Muscle of arm (tissue), 12 donors: ENCODE measurements around the gene STRIP2. TPM values are rescaled to one million over a fixed set of nuclear protein-coding genes. Genes with fewer than 3 reads are reported as not detected.
"Not testable (repeated sequence)": the region's sequence is repeated elsewhere in the genome, so short reads cannot be mapped to it uniquely, and the experiment has no call there.

Source experiments
- DNase-seq: peaks from one replicate; pipeline ENCODE4 v3.0.0-alpha.2; 2013
- polyA plus RNA-seq, 12 donors: library from polyadenylated mRNA; unstranded; fragments of 120-200 nt; gene quantifications; one replicate each; pipeline ENCODE4 v1.2.1, GENCODE V29; 2013; ENCODE audit not compliant: insufficient read length in 12 of 12

STRIP2 gene
- polyA plus RNA-seq, 12 donors, result 3.7 to 14.2 (median 7.9) TPM; not detected in 1

DNA sequence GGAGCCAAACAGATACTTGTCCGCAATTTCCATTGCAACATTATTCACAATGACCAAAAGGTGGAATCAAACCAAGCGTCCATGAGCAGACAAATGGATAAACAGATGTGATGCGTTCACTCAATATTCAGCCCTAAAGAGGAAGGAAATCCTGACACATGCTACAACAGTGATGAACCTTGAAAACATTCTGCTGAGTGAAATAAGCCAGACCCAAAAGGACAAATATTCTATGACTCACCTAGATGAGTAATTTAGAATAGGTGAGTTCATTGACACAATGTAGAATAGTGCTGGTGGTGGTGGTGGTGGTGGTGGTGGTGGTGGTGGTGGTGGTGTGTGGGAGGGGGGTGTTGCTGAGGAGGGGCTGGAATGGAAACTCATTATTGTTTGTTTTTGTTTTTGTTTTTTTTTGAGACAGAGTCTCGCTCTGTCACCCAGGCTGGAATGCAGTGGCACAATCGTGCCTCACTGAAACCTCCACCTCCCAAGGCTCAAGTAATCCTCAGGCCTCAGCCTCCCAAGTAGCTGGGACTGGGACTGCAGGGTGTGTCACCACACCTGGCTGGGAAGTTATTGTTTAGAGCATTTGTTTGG is 96.7 kb downstream of the STRIP2 start:
- DNase-seq, result peak; percentile 8

DNA sequence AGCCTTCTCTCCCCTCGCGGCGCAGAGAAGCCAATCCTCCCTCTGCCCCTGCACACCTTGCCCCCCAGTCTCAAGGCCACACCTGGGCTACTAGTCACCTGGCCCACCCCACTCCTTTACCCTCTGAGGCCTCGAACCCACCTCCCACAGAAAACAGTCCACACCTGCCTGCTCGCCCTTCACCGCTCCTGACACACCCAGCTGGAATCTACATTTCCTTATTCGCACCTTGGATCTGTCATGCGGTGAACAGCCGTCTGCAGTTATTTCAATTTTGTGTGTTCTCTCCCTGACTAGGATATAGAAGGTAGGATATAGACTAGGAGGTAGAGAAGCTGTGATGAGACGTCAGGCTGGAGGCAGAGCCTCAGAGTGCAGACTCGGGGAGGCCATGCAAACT is 97.5 kb downstream of the STRIP2 start:
- DNase-seq, result no peak

- DNase-seq, result no peak
Measured at GRCh38 chr7:129532375-129532774, 98.1 kb downstream of the STRIP2 start.

DNA sequence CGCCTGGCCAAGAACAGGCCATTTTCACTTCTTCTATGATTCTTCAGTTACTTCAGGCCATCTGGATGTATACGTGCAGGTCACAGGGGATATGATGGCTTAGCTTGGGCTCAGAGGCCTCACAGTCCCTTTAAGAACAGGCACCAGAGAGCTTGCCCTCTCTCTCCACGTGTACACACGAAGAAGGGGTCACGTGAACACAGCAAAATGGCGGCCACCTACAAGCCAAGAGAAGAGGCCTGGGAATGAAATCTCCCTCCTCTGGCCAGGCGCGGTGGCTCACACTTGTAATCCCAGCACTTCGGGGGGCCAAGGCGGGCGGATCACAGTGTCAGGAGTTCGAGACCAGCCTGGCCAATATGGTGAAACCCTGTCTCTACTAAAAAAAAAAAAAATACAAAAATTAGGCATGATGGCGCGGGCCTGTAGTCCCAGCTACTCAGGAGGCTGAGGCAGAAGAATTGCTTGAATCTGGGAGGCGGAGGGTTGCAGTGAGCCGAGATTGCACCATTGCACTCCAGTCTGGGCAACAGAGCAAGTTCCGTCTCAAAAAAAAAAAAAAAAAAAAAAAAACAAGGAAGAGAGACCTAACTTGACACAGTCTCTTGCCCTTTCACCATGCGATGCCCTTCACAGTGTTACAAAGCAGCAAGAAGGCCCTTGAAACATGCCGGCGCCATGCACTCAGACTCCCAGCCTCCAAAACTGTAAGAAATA is 100.5 kb downstream of the STRIP2 start:
- DNase-seq, result not testable (repeated sequence)

DNA sequence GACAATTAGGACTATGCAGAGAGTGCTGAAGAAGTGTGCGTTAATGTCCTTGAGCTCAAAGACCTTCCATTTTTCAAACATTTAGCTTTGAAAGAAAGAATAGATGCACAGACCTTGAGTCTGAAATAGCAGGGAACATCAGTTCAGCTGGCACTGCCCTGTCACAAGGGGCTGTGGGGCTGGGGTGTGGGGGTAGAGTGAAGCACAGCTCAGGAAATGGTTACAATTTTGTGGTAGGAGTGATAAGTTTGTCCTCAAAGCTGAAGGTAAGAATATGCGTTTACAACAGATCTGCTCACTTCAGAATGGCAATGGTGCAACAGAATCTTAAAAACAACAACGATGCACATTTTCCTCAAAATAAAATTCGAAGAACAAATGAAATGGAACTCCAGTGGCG is 101.7 kb downstream of the STRIP2 start:
- DNase-seq, result no peak

- DNase-seq, result no peak
Measured at GRCh38 chr7:129536323-129536722, 102.1 kb downstream of the STRIP2 start.

Other genes starting within 250 kb of the STRIP2 start
- 10 to 100 TPM in 11 of 12 donors, not detected in 1; 30.5 to 55.4 (median 45.1) TPM for gene SMO, start 245.8 kb upstream of the STRIP2 start, polyA plus RNA-seq
- gene AHCYL2, start 209.4 kb upstream of the STRIP2 start, polyA plus RNA-seq, result 10 to 100 TPM in 11 of 12 donors, not detected in 1; 13.2 to 24.8 (median 16.1) TPM
- 1 to 10 TPM in 1 of 12 donors, under 1 TPM in 6, not detected in 5; 0.15 to 1.1 (median 0.73) TPM for gene SMKR1, start 68.1 kb downstream of the STRIP2 start, polyA plus RNA-seq
- 10 to 100 TPM in 11 of 12 donors, not detected in 1; 11.1 to 22.3 (median 14.7) TPM for gene NRF1, start 177.3 kb downstream of the STRIP2 start, polyA plus RNA-seq